DMS 273 treated with DMSO at 0.1 percent for 48 hours (cell line): ENCODE data around the gene KDM2B.
"Not testable (repeated sequence)": the region's sequence is repeated elsewhere in the genome, so short reads cannot be mapped to it uniquely, and the experiment has no call there.

ENCODE experiments used
- DNase-seq: peaks from one replicate; lab custom pipeline; 2025; lab: John Stamatoyannopoulos, UW

Gene KDM2B

DNA sequence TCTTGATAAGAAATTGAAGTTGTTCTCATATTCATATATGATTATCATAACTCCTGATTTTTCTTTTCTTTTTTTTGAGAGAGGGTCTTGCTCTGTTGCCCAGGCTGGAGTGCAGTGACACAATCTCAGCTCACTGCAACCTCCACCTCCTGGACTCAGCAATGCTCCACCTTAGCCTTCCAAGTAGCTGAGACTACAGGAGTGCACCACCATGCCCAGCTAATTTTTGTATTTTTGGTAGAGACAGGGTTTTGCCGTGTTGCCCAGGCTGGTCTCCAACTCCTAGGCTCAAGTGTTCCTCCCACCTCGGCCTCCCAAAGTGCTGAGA lies 2.5 kb upstream of the KDM2B start:
- not testable (repeated sequence) for DNase-seq

- no peak for DNase-seq
Measured at GRCh38 chr12:121582583-121583333, 1.9 kb upstream of the KDM2B start.

GRCh38 chr12:121581686-121582429 lies 1.0 kb upstream of the KDM2B start:
- DNase-seq = no peak

DNA sequence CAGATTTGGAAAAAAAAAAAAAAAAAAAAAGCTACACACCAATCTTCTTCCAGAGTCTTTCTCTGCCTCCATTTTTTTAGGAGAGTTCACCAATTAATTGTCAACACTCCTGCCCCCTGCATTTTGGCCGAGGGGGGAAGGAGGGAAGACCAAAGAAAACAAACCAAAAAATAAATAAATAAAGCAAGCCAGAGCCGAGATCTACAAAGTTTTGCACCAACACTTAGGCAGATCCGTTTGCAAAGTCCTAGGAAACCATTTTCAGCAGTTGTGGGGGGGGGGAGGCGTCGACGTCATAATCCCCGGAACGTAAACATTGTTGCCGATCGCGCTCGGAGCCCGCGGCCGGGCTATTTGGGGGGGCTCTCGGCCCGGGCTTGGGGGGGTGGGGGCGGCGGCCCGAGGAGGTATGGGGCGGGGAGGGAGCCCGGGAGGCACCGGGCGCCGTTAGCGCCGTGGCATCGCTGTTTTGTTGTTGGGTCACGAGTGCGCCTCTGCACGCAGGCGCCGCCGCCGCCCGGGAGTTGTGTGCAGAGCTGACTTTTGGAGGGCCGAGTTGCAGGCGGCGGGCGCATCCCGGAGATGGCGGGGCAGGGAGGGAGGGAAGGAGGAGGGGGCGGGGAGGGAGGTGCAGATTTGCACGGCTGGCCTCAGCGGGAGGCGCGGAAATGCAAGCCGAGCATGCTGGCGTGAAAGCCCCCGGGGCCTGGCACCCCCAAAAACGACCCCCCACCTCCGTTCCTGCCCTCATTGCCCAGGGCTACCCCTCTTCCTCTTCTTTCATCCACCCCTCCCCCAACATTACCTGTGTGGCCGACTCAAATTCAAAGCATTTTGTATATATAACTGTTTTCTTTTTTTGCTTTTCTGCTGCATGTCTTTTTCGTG lies 598 bp downstream of the KDM2B start:
- no peak for DNase-seq

DNA sequence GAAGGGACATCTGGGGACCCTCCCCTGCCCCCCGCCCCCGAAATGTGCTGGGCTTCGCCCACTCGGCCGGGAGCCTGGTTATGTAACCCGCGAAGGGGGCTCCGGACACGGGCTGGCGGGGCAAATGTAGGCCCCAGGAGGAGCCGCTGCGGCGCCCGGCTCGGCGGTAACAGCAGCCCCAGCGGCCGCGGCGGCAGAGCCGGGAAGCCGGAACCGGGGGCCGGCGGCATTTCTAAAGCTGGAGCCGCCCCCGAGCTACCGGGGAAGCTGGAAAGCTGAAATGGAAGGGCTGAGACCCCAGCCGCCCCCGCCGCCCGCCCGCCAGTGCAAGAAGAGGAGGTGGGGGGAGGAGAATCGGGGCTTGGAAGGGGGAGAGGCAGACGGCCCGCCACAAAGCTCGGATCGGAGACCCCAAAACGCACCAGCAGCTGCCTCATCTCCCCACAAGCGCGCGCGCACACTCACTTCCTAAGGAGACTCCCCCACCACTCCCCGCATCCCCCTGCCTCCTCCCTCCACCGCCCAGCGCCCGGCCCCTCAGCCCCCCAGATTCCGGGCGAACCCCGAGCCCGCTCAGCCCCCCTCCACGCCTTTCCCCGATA lies 1.5 kb downstream of the KDM2B start:
- DNase-seq = no peak

- DNase-seq = no peak
Measured at GRCh38 chr12:121578230-121579189, 2.3 kb downstream of the KDM2B start.

DNA sequence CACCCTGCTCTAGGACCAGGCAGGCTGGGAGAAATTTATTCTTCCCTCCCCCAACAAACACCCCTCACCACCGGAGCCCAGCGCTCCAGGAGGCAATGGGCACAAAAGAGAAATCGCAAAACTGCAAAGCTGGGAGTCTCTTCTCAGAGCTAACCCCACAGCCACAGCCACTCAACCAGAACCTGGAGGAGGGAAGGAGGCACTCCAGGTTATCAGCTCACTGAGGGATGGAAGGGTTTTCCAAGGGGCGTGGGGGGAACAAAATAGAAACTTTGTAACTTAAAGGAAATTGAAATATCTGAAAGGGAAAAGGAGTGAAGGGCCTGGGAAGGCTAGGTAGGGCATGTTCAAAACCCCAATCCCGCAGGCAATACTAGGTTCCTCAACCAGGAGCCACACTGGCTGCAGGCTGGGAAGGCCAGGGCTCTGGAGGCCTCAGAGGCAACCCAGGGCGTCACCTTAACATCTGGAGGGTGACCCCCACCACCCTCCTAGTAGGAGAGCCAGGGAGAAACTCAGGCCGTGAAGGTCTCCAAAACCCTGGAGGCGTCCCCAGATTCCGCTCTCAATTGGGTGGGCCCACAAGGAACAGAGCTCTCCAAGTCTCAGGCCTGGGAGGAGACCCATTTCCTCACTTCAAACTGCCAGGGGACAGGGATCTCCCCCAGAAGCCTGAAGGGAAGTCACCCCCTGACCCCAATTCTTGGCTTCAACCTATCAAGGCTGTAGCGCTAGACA lies 3.2 kb downstream of the KDM2B start:
- DNase-seq = no peak

- DNase-seq = no peak
Measured at GRCh38 chr12:121576851-121577391, 3.9 kb downstream of the KDM2B start.

DNA sequence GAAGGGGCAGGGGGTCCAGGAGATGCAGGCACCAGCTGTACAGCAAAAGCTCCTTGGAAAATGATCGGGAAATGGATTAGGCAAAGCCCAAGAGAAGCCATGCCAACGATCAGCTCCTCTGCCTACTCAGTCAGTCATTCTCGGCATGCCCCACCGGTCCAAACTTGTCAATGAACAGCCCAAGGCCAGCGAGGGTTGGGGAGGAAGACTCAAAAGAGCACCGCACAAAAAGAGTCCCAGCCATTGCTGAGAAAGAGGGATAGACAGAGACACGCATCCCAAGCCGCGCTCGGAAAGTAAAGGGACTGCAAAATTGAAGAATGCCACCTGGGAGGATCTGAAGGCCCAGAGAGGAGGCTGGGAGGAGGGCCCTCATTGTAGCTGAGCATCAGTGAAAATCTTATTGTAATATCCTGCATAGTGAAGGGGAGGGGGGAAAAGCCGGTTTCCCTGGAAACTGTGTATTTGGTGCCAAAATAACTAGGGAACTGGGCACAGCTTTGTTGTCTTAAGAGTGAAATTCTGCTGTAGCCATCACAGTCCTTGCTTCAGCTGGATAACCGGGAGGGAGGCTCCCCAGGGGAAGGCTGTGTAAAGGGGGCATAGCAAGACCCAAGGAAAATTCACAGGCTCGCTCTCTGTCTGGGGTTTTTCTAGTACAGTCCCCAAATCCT lies 4.7 kb downstream of the KDM2B start:
- no peak for DNase-seq

DNA sequence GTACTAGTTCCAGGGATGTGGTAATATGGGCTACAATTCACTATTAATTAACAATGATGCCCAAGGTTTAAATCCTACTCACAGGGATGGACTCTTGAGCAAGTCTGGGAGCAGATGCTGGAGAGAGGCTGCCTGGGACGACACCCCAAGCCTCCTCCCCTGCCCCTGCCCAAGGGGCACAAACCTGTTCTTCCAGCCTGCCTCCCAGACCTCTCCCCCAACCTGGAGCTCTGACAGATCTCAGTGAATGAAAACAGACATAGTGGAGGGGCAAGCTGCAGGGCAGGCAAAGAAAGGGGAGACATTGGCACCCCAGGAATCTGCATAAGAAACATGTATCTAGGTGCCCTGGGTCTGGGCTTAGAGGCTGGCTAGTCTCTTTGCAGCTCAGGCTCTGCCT lies 5.8 kb downstream of the KDM2B start:
- no peak for DNase-seq

DNA sequence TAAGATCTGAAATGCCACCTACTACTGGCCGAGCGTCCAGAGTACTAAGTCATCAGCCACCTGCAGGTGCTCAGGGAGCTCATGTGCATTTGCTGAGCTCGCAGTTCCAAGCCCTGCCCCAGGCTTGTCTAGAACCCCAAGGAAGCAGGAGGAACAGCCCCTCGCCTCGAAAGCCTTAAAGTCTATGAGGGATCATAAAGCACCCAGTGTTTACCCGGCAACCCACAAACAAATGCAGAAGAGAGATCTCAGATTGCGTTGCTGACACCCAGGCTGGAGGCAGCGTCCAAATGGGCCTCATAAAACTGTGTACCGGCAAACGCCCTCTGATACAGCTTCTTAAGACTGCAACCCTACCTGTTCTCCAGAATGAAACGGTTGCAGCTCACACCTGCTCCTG lies 6.8 kb downstream of the KDM2B start:
- DNase-seq = no peak

DNA sequence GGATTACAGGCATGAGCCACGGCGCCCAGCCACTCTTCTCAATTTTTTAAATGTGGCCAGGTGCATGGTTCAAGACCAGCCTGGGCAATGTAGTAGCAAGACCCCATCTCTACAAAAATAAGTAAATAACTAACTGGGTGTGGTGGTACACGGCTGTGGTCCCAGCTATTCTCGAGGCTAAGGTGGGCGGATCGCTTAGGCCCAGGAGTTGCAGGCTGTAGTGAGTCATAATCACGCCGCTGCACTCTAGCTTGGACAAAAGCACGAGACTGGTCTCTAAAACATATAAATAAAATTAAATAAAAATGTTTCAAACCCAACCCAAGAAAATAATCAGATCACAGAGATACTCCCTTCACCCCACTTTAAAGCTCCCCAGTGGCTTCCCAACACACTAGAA lies 8.9 kb downstream of the KDM2B start:
- DNase-seq = no peak

- no peak for DNase-seq
Measured at GRCh38 chr12:121570467-121571283, 10.1 kb downstream of the KDM2B start.

GRCh38 chr12:121568971-121569751 lies 11.7 kb downstream of the KDM2B start:
- no peak for DNase-seq

GRCh38 chr12:121568518-121568917 lies 12.3 kb downstream of the KDM2B start:
- DNase-seq = no peak

DNA sequence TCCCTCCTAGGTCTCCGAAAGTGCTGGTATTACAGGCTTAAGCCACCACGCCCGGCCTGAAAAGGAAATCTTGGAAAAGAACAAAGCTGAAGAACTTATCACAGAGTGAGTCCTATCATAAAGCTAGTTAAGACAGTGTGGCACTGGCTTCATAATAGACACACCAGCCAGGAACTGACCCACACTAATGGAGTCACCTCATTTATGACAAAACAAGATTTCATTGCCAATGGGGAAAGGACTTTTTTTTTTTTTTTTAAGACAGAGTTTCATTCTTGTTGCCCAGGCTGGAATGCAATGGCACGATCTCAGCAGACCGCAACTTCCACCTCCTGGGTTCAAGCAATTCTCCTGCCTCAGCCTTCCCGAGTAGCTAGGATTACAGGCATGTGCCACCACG lies 15.7 kb downstream of the KDM2B start:
- no peak for DNase-seq

DNA sequence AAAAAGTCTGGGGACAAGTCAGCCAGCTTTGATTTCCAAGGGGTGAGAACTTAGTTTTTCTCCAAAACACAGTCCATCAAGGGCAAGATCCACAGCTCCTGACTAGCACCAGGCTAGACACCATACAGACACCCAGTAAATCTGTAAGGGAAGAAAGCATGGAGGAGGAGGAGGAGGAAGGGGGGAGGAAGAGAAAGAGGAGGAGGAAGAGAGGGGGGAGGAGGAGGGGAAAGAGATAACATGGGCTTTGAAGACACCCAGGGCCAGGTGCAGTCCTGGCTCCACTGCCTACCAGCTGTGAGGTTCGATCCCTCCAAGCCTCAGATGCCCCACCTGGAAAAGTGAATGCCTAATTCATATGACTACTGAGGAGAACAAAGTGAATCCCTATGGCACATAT lies 18.3 kb downstream of the KDM2B start:
- no peak for DNase-seq

DNA sequence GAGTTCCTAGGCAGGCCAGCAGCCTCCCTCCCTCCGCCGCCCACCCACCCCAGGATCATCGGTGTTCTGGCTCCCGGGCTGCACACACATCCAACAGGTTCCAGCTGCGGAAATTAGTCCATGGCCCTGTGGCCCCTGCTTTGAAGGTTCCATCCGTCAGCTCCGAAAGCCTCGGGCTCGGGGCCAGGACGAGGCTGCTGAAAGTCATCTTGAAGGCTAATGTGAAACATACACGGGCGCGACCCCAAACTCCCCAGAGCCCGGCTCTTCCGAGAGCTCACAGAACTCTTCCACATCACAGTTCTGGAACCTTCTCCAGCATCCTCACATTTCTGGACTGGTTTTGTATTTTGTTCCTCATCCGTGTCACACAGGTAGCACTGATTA lies 19.8 kb downstream of the KDM2B start:
- no peak for DNase-seq
